NCI-H69 (cell line): ENCODE results near the gene CALM3.

Experiments
- DNase-seq: peaks from one replicate; lab custom pipeline; 2025; lab: John Stamatoyannopoulos, UW

CALM3 gene

DNA sequence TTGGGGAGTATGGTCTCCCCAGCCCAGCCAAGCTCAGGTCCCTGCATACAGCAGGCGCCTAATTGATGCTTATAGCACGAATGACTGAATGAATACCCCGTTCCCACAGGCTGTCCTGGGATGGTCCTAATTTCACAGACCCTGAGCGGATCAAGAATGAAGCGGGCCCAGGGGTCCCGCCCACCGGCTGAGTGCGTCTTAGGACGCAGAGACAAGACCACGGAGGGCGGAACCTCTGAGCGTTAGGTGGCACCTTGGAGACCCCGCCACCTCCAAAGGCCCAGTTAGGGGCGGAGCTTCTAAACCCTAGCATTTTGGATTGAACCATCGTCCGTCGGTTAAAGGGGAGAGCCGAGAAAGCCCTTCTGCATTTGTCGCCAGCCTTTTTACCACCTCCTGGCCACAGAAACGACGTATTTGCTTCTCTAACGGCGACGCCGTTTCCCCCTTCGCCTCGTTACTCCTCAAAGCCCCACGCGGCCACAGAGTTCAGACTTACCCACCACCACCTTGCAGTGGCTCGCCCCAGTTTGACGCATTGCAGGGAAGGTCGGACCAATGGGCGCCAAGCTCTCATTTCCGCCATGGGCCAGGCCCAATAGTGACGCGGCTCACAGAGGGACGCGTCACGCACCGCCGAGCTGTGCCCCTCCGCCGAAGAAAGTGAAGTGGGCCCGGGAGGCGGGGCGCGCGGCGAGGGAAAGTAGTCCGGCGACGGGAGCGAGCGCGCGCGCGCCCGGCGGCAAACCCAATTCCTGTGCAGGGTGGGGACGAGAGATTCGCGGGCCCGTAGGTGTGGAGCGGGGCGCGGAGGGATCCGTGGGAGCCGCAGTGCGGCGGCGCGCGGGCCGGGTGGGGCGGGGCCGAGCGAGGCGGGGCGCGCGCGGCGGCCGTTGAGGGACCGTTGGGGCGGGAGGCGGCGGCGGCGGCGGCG, 479 bp upstream of the CALM3 start:
- peak; percentile 99 for DNase-seq

DNA sequence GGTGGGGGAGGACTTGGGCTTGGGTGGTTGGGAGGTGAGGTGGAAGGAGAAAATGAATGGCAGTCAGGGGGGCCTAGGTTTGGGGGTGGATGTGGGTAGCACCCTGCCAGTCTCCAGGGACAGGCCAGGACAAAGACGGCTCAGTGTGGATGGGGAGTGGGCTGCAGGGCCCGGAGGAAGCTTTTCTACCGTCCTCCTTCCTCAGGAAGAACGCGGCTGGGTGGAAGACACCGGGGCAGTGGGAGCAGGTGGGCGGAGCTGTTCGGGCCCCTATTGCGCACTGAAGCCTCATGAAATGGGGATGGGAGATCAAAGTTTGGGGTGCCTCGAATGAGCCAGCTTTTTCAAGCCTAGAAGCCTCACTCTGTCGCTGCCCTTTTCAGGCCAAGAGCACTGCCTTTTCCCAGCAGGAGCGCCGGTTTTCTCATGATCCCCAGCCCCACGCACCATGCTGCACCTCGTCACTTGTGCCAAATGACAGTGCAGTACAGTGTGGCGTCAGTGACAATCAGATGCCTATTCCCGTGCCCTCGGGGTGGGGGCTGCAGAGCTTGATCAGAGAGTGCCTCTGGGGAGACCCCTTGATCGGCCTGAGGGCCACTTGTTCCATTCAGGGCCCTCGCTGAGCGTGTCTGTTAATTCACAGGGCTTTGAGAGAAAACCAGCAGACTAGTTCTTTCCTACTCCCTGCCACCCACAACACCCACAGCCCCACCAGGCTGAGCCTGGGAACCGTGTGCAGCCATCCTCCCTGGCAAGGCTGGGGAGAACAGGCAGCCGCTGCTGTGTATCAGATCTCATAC, 1.5 kb downstream of the CALM3 start:
- DNase-seq: no peak

DNA sequence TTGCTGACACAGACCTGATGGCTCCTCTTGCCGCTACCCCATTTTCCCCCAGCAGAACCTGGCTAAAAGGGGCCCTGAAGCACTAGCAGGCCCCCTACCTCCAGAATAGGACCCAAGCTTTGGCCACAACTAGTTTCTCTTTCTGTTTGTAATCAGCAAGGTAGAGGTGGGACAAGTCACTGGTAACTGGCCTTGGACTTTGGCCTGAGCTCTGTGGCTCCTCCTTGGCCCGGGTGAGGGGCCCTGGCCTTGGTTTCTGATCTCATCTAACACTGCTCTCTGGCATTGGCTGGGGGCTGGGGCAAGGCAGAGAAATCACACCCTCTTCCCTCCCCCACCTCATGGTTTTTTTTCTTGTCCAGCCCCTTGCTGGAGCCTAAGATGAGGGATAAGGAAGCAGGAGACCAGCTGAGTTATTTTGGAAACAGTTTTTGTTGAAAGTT, 2.1 kb downstream of the CALM3 start:
- no peak for DNase-seq

DNA sequence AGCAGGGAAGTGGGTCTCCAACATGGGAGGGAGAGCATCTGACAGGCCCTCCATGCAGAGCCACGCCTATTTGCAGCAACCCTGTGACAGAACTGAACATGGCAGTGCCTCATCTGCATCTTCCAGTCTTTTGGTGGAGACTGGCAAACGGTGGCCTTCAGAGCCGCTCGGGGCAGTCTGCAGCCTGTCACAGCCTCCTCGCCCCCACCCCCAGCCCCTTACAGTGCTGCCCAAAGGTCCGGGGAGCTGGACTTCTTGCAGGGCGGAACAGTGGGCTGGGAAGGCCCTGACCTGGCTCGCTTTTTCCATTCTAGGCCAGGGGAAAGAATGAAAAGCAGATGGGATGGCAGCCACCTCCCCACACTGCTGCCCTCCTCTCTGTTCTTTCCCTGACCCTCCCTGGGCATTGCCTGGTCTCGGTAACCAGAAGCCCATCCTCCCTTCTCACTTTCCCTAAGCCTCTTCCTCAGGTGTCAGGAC, 2.7 kb downstream of the CALM3 start:
- DNase-seq: no peak

DNA sequence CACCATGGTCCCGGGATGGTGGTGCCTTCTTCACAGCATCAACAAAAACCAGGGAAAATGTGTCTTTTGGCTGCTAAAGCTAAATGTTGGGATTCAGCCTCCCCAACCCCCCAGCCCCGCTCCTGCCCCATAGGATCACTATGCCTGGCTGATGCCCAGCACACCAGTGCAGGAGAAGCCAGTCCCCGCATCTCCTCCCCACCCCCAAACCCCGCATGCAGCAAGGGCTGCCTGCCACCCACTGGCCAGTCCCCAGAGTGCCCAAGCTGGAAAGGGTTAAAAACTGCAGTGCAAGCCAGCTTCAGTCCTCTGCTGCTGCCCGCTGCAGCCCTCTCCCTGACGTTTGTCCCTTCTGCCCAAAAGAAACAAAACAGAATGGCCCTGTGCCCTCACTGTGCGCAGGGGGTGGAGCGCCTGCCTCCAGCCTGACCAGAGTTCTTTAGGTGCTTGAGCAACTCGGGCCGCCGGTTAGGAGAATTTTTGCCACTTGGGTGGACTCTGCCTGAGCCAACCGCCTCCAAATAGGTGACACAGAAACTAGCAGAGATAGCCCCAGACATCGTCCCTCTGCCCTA, 3.7 kb downstream of the CALM3 start:
- DNase-seq: no peak

DNA sequence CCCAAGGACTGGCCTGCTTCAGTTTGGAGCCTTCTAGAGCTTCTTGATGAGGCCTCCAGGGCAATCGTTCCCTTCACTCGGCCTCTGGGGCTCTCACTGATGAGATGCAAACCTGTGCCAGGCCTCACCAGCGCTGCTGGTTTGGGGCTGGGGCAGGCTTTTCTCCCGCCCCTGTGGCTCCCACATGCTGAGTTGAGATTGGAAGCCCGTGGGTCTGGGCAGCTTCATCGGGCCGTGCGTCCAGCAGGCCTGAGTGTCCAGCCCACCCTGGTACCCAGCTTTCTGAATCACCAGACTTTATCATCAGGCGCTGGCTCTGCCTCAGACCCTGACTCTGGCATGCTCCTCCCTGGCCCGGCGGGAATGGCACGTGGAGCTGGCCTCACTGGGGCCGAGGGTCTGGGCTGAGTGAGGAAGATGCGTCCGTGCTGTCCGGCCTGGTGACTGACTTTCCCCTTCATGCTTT, 4.3 kb downstream of the CALM3 start:
- no peak for DNase-seq

DNA sequence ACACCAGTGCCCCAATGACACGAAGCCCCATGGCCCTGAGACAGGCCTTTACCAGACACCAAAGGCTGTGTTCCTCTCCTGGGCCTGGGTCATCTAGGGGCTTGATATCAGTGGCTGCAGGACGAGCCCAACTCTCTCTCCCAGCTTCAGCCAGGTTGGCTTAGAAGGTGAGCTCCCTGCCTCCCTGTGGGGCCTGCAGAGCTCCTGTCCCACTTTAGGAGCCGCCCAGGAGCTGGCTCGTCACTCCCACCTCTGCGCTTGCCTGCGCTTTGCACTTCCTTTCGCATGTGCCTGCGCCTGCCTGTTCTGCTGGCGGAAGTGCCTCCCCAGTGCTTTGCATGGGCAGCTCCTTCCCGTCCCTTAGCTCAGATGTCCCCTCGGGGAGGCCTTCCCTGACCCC, 4.9 kb downstream of the CALM3 start:
- no peak for DNase-seq

DNA sequence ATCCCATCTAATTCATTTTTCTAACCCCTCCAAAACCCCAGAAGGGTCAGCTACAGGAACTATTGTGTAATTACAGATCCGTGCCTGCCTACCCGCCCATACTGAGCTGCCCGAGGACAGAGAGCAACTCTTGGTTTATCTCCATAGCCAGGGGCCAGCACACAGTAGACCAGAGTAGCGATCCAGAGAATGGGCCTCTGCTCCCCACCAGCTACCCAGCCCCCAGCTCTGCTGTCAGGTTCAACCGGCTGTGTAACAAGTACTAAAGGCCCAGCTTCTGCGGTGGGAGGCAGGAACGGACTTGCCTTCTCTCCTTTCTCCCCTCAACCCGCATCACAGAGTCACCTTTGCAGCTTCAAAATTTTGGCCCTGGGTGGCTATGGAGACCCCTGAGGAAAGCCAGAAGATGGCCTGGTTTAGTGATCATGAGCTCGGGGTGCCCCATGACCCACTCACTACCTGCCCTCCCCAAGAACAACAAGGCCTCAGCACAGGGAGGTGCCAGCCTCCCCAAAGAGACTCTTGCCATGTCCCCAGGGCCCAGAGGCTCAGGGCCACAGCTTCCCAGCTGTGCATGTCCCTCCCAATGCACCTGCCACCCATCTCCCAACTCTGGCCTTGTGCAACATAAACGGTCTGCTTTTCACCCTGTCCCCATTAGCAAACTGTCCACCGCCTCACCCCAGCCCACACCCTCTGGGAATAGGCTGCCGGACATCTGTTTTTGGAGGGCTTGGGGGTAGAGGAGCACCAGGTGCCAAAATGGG, 5.7 kb downstream of the CALM3 start:
- DNase-seq: no peak

DNA sequence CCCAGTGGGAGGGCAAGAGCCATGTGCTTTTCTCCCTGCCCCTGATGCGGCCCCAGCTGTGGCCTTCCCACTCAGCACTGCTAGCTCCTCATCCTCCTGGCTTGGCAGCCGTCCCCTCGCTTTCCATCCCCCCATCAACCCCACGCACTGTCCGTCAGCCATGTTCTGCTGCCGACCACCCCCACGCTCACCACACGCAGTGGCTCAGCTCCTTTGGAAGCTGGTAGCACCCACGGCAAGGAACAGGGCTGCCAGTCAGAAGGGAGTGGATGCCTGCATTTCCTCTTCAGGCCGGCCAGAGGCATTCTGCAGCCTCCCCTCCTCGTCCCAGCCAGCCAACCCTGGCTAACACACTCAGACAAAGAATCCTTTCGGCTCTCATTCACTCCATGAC, 6.3 kb downstream of the CALM3 start:
- no peak for DNase-seq

DNA sequence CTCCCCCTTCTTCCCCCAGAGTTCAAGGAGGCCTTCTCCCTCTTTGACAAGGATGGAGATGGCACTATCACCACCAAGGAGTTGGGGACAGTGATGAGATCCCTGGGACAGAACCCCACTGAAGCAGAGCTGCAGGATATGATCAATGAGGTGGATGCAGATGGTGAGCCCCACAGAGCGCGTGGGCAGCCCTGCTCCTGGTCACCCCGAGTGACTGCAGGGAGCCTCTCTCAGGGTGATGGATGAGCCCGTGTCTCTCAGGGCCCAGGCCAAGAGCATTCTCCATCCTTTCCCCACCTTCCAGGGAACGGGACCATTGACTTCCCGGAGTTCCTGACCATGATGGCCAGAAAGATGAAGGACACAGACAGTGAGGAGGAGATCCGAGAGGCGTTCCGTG, 7.0 kb downstream of the CALM3 start:
- no peak for DNase-seq

DNA sequence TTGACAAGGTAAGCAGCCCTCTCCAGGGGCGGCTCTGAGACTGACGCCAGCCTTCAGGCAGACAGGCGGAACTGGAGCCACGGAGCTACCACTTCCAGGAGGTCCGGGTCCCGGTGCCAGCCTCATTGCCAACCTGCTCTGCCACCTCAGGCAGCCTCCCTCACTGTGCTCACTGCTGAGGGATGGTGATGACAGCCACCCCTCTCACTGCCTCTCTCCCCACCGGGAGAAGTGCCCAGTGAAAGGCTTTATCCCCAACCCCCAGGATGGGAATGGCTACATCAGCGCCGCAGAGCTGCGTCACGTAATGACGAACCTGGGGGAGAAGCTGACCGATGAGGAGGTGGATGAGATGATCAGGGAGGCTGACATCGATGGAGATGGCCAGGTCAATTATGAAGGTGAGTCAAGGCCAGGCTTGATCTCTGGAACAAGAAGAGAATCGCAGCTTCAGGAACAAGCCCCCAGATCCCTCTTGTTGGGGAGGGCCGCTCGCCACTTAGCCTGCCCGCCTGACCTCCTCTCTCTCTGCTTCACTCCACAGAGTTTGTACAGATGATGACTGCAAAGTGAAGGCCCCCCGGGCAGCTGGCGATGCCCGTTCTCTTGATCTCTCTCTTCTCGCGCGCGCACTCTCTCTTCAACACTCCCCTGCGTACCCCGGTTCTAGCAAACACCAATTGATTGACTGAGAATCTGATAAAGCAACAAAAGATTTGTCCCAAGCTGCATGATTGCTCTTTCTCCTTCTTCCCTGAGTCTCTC, 7.6 kb downstream of the CALM3 start:
- DNase-seq: no peak

DNA sequence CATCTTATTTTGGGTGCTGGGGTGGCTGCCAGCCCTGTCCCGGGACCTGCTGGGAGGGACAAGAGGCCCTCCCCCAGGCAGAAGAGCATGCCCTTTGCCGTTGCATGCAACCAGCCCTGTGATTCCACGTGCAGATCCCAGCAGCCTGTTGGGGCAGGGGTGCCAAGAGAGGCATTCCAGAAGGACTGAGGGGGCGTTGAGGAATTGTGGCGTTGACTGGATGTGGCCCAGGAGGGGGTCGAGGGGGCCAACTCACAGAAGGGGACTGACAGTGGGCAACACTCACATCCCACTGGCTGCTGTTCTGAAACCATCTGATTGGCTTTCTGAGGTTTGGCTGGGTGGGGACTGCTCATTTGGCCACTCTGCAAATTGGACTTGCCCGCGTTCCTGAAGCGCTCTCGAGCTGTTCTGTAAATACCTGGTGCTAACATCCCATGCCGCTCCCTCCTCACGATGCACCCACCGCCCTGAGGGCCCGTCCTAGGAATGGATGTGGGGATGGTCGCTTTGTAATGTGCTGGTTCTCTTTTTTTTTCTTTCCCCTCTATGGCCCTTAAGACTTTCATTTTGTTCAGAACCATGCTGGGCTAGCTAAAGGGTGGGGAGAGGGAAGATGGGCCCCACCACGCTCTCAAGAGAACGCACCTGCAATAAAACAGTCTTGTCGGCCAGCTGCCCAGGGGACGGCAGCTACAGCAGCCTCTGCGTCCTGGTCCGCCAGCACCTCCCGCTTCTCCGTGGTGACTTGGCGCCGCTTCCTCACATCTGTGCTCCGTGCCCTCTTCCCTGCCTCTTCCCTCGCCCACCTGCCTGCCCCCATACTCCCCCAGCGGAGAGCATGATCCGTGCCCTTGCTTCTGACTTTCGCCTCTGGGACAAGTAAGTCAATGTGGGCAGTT, 8.6 kb downstream of the CALM3 start:
- DNase-seq: no peak

DNA sequence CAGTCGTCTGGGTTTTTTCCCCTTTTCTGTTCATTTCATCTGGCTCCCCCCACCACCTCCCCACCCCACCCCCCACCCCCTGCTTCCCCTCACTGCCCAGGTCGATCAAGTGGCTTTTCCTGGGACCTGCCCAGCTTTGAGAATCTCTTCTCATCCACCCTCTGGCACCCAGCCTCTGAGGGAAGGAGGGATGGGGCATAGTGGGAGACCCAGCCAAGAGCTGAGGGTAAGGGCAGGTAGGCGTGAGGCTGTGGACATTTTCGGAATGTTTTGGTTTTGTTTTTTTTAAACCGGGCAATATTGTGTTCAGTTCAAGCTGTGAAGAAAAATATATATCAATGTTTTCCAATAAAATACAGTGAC, 9.3 kb downstream of the CALM3 start:
- DNase-seq: no peak

DNA sequence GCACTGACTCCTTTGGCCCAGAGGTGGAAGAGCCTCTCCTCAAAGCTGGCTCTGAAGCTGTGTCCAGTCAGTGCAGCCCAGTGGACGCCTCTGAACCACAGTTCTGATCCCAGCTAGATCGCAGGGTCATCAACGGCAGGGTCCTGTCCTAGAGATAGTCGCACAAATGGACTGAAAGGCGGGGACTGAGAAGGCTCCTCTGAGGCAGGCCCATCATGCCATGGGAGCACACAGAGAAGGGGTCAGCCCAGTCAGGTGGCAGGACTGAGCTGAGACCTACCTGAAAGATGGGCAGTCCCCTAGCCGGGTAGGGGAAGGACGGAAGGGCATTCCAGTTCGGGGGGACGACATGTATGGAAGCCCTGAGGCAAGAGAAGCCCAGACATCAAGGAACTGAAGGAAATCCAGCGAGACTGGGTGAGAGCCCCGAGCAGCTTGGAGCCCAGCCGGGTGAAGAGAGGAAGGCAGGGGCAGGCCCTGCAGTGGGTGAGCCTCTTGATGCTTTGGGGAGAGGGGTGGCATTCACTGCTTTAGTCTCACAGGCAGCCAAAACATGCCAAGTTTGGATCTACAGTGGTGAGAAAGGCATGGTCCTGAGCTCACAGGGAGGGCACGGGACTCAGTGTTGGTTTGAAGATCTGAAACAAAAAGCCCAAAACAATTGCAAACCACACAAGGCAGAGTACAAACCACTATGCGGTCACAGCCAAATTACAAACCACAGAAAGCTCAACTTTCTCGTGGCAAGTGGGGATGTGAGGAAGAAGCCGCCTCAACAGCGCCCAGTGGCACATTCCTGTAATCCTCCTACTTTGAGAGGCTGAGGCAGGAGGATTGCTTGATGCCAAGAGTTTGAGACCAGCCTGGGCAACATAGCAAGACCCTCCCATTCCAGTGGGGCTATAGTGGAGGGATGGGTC, 10.0 kb downstream of the CALM3 start:
- DNase-seq: no peak

DNA sequence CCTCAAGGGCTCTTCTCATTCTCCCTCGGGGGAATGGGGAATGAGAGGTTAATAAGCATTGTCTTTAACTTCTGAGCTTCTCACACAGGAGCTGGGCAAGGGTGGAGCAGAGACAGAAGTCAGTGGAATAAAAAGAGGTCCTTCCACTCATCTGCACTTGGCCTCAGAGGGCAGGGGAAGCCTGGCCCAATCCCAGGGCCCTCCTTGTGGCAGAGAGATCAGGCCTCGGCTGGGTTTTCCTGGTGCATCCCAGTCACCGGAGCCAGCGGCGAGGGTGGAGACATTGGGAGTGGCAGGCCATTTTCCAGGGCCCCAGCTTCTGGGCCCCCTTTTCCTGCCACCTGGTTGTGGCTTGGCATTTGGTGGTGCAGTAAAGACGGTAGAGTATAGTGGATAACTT, 10.6 kb downstream of the CALM3 start:
- DNase-seq: no peak

DNA sequence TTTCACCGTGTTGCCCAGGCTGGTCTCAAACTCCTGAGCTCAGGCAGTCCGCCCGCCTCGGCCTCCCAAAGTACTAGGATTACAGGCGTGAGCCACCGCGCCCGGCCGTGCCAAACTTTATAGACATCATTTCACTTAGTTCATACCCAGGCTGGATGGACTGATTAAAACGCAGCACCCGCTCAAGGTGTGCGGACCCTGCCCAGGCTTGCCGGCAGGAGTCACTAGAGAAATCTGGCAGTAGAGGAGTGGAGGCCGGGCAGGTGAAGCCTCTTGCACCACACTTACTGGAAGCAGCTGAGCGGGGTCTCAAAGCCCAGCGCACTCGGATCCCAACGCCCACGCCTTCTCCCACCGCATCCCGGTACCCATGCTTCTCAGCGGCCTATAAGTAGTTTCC, 12.4 kb downstream of the CALM3 start:
- DNase-seq: no peak

DNA sequence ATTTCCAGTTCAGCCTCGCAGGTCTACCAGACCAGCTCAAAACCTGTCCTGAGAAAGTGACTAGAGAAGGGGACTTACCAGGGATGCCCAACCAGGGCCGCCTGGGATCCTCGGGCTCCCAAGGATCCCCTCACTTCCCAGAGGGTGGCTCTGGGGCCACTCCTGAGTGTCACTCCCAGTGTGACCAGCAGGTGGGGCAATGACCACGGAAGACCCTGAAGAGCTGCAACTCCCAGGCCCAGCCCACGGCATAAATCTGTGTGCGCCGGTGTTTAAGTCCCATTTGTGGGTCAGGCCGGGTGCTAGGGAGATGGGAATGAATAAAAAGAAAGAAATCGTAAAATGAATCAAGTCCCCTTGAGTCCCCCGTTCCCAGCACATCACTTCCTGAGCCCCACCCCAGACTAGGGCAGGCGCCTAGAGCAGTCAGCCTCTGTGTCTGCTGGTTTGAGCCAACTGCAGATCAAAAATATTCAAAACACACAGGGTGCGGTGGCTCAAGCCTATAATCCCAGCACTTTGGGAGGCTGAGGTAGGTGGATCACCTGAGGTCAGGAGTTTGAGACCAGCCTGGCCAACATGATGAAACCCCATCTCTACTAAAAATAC, 13.1 kb downstream of the CALM3 start:
- peak; percentile 83 for DNase-seq

DNA sequence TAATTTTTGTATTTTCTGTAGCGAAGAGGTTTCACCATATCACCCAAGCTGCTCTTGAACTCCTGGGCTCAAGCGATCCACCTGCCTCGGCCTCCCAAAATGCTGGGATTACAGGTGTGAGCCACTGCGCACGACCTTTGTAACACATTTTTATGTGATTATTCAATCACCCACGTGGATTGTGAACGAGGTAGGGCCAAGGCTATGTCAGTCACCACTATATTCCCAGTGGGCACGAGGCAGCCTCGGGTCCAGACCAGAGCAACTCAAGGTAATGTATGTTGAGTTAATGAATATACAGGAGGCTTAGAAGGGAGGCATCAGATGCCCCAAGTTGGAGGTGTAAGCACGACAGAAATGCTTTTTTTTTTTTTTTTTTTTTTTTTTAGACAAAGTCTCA, 14.8 kb downstream of the CALM3 start:
- DNase-seq: no peak
